SW480 (cell line): ENCODE data around the gene TBX5.
A peak's percentile ranks its signal among the peaks of the same experiment; 100 is the strongest.

Source experiments
- DNase-seq: peaks from one replicate; pipeline ENCODE4 v3.0.0-alpha.2; 2016; ENCODE audit warnings: low spot score

The TBX5 gene

GRCh38 chr12:114320101-114320500, 85.8 kb downstream of the TBX5 start:
- peak; percentile 54 for DNase-seq

GRCh38 chr12:114319422-114319821, 86.5 kb downstream of the TBX5 start:
- DNase-seq, result peak; percentile 35

GRCh38 chr12:114318984-114319383, 87.0 kb downstream of the TBX5 start:
- DNase-seq, result no peak

GRCh38 chr12:114316076-114316475, 89.9 kb downstream of the TBX5 start:
- peak; percentile 4 for DNase-seq

- DNase-seq, result no peak
Measured at GRCh38 chr12:114314974-114315720, 90.8 kb downstream of the TBX5 start.

GRCh38 chr12:114314403-114314802, 91.5 kb downstream of the TBX5 start:
- DNase-seq, result no peak

- DNase-seq, result no peak
Measured at GRCh38 chr12:114313910-114314309, 92.0 kb downstream of the TBX5 start.

- DNase-seq, result no peak
Measured at GRCh38 chr12:114311974-114312373, 94.0 kb downstream of the TBX5 start.

- DNase-seq, result peak; percentile 23
Measured at GRCh38 chr12:114306646-114307045, 99.3 kb downstream of the TBX5 start.

GRCh38 chr12:114305446-114305845, 100.5 kb downstream of the TBX5 start:
- DNase-seq, result no peak
